ENCODE data around the gene SFXN1.
"Not testable (repeated sequence)": the region's sequence is repeated elsewhere in the genome, so short reads cannot be mapped to it uniquely, and the experiment has no call there.

SFXN1 gene

DNA sequence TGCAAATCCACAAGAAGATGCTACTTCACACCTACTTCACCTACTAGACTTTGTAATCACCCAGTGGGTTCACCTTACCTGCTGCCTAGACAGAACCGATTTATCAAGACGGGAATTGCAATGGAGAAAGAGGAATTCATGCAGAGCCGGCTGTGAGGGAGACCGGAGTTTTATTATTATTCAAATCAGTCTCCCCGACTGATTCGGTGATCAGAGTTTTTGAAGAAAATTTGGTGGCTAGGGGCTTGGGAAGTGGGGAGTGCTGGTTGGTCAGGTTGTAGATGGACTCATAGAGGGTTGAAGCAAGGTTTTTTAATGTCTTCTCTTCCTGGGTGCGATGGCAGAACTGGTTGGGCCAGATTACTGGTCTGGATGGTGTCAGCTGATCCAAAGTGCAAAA, 23.4 kb downstream of the SFXN1 start:
- no peak for DNase-seq

DNA sequence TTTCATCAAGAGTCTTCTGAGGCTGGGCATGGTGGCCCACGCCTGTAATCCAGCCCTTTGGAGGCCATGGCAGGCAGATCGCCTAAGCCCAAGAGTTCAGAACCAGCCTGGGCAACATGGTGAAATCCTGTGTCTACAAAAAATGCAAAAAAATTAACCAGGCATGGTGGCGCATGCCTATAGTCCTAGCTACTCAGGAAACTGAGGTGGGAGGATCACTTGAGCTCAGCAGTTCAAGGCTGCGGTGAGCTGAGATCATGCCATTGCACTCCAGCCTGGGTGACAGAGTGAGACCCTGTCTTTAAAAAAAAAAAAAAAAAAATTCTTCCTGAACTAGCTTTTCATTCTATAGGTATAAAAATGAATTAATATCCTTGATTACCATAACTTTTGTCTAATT, 29.3 kb downstream of the SFXN1 start:
- peak in 1 of 4 experiments; percentile 12 for DNase-seq

DNA sequence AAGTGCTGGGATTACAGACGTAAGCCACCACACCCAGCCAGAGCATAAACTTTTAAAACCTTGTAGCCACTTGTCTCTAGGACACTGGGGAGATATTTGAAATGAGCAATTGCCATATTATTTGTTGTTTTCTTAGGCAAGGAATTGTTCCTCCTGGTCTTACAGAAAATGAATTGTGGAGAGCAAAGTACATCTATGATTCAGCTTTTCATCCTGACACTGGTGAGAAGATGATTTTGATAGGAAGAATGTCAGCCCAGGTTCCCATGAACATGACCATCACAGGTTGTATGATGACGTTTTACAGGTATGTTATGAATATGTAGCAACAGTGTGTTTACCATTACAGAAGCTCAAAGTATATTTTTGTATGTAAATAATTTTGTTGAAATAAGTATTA, 30.5 kb downstream of the SFXN1 start:
- no peak for DNase-seq

DNA sequence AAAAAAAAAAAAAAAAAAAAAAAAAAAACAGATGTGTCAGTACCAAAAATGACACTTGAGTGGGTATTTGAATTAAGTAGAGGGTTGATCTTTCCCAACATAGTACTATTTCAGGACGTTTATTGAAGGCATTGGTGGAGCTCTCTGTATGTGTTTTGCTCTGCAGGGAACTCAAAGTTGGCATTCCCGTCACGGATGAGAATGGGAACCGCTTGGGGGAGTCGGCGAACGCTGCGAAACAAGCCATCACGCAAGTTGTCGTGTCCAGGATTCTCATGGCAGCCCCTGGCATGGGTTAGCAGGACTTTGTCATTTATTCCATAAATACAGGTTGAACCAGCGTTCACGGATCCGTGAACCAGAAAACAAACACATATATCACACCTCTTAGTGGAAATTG, 34.9 kb downstream of the SFXN1 start:
- DNase-seq, result no peak

DNA sequence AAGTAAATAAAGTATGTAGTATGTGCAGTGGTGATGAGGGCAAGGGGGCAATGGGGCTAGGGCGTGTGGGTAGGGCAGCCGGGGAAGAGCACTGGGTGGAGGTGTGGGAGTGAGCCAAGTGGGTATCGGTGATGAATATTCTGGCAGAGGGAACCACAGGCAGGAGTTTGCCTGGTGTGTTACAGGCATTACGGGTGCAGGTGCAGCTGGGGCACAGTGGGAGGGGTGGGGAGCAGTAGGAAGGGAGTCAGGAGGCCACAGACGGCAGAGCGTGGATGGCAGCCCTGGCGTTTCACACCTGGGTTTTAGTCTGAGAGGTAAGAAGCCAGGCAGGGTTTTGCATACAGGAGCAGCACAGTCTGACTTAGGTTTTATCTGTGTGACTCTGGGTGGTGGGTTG, 35.4 kb downstream of the SFXN1 start:
- no peak for DNase-seq

DNA sequence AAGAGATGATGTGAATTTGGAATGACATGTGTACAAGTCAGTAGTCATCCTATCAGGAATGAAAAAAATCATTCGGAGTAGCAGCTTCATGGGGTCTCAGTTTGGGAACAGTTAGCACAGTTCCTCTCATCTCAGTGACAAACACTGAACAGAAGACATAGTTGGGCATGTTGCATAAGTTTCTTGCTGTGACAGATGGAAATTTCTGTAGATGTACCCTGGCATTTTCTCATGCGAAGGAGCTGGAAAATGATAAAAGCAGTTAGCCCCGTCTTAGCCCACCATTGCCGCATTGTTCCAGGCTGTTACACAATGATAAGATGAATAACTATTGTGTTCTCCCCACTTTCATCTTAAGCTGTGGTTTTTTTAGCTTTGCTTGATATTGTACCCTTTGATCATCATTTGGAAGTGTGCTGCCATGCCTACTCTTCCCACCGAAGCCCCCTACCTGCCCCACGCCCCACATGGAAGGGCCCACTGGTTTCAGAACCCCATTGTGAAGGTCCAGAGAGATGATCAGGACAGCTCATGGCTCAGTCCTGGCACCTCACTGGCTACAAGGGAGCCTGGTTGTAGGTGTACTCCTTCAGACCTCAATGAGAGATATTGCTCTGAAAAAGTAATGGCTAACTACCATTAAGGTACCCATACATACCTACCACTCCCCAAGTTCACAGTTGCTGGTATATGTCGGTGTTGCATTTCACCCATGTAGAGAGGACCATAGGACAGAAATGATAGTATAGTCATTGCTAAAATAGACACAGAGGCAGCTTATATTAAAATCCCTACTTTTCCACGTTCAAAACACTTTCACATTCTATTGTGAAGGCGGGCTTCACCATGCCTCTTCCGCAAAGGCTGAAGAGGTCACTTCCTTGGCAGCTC, 38.8 kb downstream of the SFXN1 start:
- no peak for DNase-seq

DNA sequence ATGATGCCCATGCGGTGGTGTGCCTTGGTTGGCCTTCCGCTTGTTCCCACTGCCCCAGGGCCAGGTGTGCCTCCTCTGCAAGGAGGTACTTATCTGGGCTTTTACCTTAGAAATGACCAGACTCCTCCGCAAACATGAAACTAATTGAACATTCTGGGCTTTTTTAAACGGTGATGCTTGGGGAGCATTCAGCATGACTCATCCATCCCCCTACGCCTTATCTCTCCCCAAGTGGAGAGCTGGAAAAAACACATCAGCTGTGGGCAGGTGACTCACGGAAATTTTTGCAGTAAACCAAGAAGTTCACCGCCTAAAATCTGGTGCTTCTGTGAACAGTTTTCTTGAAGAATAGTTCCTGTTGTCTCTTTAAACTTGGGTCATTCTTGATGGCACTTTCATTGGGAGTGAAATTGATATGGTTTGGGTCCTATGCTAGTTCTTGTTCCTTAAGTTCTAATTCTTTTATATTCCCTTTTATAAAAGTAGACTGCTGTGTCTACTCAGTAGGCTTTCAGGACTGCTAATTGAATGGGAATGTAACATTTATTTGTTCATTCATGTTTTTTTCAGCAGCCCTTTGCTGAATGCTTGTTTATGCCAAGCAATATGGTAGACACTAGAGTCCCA, 39.6 kb downstream of the SFXN1 start:
- peak in 3 of 4 experiments; percentile 16 to 30 (median 19) for DNase-seq

DNA sequence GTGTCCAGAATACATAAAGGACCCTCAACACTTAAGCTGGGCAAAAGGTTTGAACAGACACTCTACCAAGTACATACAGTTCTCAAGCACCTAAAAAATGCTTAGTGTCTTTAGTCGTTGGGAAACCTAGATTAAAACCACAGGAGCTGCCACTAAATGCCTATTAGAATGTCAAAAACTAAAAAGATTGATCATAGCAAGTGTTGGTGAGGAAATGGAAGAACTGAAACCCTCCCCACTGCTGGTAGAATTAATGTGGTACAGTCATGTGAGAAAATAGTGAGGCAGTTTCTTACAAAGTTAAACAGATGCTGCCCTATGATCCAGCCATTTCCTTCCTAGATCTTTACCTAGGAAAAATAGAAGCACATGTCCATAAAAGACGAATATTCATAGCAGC, 40.6 kb downstream of the SFXN1 start:
- no peak for DNase-seq

DNA sequence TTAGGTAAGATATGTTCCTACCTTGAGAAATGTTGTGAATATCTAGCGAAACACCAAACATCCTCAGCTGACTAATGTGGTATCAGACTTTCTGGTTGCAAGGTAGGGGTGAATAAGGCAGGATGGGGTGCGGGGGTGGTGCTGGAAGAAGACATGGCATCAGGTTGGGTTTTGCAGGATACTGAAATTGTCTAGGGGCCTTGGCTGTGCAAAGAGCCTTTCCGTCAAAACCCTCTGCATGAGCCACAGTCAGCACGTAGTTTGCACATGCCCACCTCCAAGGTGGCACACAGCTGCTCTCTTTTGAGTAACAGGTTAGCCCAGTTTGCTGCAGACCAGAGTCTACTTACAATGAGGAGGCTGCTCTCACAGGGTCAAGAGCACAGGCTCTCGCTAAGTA, 42.0 kb downstream of the SFXN1 start:
- DNase-seq, result peak in 1 of 4 experiments; percentile 10

DNA sequence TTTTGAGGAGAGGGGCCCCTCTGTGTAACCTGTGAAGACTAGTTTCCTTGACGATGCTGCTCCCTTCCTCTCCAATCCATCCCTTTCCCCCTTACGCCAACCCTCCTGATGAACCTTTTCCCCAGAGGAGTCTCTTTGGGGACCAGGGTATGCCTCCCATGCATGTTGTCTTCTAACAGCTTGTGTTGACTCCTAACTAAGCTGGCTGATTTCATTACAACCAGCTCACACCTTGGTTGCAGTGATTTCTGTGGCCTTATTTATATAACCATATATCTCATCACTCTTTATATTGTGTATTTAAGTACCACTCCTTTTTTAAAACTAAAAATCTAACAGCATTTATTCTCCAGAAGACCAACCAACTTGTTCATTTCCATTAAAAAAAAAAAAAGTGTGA, 42.5 kb downstream of the SFXN1 start:
- DNase-seq, result no peak

DNA sequence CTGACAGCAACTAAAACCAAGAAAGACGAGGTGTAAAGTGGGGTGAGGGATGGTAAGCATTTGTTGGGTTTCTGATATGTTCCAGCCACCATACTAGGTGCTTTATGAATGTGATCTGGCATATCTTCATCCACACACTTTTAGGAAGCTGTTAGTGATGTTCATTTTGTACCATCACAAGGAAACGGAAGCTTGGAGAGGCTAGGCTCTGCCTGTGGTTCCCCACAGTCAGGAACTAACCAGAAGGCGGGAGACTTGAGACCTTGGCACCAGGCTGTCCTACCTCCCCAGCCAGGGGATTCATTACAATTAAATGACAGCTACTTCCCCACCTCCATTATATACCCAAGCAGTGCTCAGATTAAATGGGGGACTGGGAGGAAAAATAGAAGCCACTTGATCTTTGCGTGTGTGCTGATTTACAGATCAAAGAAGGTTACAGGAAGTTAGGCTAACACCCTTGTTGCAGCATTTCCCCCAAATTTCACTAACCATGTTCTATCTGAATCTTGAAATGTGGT, 43.0 kb downstream of the SFXN1 start:
- DNase-seq, result no peak

DNA sequence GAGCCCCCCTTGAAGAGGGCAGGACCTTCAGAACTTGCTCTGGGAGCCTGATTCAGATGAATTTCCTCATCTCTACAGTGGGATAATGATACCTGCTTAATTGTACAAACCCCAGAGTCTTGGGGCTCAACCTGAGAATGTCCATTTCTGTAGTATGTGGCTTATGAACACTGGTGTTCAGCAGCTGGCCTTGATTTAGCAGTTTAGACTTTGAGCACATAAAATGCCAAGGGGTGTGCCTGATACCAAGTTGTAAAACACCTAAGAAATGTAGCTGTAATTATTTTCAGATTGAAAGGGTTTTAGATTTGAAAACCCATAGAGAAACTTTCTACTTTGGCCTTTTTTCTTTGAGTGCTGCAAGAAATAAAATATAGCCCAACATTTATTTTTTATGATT, 44.9 kb downstream of the SFXN1 start:
- DNase-seq, result no peak

DNA sequence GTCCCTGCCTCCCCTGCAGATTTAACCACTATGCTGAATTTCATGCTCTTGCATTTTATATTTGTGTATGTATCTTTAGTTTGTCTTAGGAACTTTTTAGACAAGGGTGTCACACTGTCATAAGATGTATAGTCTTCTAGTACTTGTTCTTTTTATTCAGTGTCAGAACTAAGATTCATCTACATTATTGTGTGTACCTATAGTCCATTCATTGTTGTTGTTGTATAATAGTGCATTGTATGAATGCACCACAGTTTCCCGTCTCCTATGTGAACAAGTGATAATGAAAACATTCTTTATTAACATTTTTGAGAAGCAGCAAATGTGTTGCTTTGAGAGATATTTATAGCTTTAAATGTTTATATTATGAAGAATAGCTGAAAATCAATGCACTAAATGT, 45.9 kb downstream of the SFXN1 start:
- DNase-seq, result no peak

DNA sequence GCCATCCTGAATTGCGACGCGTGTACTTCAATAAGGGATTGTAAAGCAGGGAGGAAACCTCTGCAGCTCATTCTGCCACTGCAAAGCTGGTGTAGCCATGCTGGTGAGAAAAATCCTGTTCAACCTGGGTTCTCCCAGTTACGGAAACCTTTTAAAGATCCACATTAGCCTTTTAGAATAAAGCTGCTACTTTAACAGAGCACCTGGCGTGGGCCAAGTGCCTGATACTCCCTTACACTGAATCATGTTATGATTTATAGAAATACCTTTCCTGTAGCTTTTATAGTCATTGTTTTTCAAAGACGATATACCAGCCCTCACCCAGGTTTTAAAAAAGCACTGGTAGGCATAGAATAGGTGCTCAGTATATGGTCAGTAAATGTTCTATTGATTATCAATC, 48.3 kb downstream of the SFXN1 start:
- DNase-seq, result no peak

DNA sequence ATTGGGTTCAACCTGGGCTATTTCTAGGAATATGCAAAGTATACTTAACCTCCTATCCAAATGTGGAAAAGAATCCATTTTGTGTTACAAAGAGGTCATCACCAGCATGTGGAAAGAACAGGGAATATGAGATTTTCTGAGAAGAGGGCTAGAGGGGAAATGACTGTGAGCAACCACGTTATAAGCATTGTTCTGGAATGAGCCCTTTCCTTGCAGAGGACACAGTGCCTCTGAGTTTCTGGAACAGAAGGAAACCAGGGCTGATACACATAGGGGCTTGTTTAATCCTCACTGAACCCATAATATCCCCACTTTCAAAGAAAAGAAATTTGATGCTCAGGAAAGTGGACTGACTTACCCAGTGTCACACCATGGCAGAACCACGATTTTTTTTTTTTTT, 53.0 kb downstream of the SFXN1 start:
- no peak for DNase-seq

DNA sequence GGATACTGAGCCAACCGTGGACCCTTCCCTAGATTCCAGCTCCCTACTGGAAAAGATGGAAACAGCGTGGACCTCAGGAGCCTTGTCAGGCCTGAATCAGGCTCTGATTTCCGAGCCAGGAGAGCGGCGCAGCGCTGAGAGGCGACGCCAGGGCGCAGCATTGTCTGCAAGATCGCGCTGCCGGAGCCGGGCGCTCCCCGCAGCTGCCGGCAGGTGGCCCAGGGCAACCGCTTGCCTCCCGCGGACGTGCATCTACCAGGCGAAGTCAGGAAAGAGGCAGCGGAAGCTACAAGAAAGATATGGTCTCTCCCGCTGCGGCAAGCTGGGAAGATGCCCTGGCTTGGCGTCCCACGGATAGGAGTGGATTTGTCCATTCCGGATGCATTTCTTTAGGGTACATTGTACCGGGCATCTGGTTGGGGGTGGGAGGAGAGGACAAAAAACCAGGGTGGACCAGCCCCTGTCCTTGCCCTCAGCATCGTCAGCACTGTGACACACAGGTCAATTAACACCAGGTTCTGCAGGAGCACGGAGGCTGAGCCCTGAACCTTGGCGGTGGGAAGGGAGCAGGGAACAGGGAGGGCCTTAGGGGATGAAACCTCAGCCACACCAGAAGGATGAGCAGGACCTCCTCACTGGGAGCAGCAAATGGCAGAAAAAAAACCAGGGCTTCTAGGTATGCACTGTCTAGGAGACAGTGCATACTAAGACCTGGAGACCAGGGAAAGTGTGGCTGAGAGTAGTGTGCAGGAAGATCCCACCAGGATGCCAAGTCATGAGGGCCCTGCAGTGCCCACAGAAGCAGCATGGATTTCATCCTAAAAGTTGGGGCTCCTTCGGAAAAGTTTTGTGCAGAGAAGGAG, 55.9 kb downstream of the SFXN1 start:
- peak; percentile 62 to 81 (median 68) for DNase-seq

DNA sequence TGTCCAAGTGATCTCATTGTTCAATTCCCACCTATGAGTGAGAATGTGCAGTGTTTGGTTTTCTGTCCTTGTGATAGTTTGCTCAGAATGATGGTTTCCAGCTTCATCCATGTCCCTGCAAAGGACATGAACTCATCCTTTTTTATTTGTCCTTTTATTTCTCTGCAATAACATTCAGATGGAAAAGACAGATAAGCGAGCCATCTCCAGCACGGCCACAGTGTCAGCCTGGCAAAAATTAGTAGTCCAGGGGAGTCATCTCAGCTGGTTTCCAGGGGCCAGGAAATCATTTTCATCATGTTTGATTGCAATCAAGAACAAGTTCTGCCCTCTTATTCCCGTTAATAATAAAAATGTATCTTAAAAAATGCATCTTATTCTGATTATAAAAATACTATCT, 57.0 kb downstream of the SFXN1 start:
- DNase-seq, result not testable (repeated sequence)

DNA sequence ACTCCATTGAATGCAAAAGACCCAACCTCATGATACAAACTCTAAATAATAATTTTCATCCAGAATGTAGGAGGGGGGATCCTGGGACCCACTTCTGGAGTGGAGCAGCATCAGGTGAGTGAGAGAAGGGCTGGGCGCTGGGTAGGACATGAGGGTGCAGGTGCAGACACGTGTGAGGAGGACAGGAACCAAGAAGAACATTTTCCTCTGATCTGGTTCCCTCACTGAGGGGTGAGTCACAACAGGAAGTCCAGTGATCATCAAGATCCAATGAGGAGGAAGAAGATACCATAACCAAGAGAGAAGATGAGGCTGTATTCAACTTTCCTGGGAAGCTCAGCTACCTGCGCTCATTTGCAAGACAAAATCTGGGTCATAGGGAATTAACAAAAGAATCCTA, 57.4 kb downstream of the SFXN1 start:
- no peak for DNase-seq

DNA sequence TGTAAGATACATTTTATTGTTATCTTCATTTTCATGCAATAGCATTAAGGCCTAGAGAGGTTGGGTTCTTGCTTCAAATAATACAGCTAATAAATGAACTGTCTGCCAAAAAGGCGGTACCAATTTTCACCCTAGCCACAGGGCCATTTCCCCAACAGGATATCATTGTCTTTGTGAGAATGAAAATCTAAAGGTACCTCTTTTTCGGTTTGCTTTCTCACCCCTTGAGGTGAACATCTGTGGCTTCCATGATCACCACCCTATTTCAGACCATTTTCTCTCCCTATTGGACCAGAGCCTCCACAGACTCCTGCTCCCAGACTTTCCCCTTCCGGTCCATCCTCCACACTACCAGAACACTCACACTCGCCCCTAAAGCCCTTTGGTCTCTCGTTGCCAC, 60.2 kb downstream of the SFXN1 start:
- no peak for DNase-seq

DNA sequence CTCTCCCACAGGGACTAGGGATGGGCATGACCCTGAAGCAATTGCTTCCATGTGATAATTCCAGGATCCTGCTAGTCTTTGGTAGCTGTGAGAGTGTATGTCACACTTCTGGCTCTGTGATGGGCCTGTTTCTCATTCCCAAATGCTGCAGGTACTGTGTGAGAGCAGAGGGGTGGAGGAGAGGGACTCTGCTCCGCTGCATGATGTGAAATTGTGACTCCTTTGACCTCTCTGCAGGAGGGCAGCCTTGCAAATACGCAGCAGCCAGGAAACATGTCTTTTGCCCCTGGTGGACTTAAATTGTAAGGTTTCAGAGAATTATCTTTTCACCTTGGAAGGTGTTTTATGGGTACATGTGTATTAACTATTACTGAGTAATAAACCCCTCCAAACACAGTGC, 61.6 kb downstream of the SFXN1 start:
- DNase-seq, result no peak

DNA sequence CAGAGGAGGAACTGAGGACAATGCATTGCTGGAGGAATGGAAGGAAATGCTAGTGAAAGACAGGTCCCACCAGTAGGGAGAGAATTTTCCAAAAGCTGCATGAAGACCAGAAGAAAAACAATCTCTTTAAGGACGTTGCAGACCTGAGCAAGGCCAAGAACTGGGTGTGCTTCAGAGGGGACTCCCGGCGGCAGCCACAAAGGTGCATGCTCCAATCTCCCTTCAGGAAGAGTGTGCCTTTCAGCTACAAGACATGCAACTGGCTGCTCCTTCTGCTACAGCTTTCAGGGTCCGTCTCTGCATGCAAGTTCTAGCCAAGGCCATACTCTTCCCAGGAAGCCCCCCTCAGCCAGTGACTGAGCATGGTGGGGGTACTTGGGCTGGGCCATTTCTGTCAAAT, 62.9 kb downstream of the SFXN1 start:
- no peak for DNase-seq

DNA sequence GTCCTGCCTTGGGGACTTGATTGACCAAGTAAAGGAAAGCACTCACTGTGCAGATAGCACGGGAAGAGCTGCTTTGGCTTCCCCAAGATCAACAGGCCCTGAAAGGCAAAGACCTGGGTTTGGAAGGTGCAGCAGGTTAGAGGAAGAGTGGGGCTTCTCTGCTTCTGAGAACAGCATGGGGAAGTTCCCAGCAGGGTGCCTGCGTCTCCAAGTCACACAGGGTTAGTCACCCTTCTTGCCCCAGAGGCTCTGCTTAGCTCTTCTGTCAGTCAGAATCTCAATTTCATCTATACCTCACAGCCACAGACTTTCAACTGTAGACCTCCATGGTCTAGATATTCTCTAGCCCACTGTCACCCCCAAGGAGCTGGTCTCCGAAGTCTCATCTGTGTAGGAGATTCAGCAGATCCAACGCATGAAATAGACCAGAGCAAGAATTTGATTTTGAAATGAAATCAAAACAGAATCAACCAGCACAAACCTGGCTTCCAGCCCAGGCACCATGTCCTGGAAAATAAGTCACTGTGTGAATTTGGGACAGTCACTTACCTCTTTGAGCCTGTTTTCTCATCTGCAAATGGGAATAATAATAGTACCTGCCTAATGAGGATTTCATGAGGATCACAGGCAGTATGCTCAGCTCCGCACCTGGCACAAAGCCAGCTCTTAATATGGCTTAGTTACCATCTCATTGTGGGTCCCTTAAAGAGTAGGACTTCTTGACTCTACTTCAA, 64.0 kb downstream of the SFXN1 start:
- no peak for DNase-seq

DNA sequence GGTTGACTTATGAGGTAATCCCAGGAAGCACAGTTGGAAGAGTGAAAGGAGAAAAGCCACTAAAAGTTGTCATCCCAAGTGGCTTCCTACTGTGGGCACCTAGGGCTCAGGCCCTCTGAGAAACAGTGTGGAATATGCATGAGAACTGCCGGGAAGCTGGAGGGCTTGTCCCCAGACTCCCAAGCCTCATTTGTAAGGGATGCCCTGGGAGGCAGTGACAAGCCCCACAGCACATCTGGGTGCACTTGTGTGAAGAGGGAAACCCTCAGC, 64.5 kb downstream of the SFXN1 start:
- no peak for DNase-seq

Data from activated naive CD4-positive, alpha-beta T cell (primary cell).